Gastroesophageal sphincter (tissue), 4 donors: ENCODE data around the gene CFDP1. TPM values are rescaled to one million over a fixed set of nuclear protein-coding genes. Genes with fewer than 3 reads are reported as not detected.

Experiments
- ATAC-seq: fragments of 150-250 bp; one replicate; pipeline ENCODE4 v1.9.1; 2016; ENCODE audit warnings: mild to moderate bottlenecking, moderate library complexity
- H3K27ac ChIP-seq, 4 donors: fragments of 200-600 bp; sonication (generic) in 3 of 4; 1 replicate in 3 of 4; 2 replicates in 1 of 4; pipeline ENCODE4 v1.5.1; 2016 to 2019
- H3K27me3 ChIP-seq: fragments of 200-600 bp; sonication (generic); one replicate; pipeline ENCODE4 v1.5.1; 2019
- H3K36me3 ChIP-seq, 2 donors: fragments of 200-600 bp; sonication (generic); one replicate each; pipeline ENCODE4 v1.5.1; 2019; ENCODE audit warnings: control low read depth in 1 of 2
- H3K4me1 ChIP-seq, 3 donors: fragments of 200-600 bp; sonication (generic); 1 replicate in 2 of 3; 2 replicates in 1 of 3; pipeline ENCODE4 v1.5.1; 2016 to 2019; ENCODE audit warnings: control low read depth in 2 of 3
- H3K4me3 ChIP-seq, 2 donors: fragments of 200-600 bp; sonication (generic); one replicate each; pipeline ENCODE4 v1.5.1; 2019; ENCODE audit warnings: mild to moderate bottlenecking in 1 of 2, moderate library complexity in 1 of 2
- H3K9me3 ChIP-seq, 3 donors: fragments of 200-600 bp; sonication (generic); one replicate each; pipeline ENCODE4 v1.5.1; 2017 to 2019; ENCODE audit warnings: control low read depth in 2 of 3
- EP300 ChIP-seq: sonication (generic); formaldehyde crosslinking; IDR thresholded peaks from one replicate; pipeline ENCODE4 v1.6.1; 2017; ENCODE audit warnings: antibody characterized with exemption, mild to moderate bottlenecking
- POLR2A ChIP-seq, 2 donors: fragments of 450-650 bp; IDR thresholded peaks; one replicate each; pipeline ENCODE4 v1.6.1; 2017; ENCODE audit warnings: antibody characterized with exemption in 2 of 2, mild to moderate bottlenecking in 2 of 2, moderate library complexity in 1 of 2
- POLR2AphosphoS5 ChIP-seq: sonication (generic); formaldehyde crosslinking; IDR thresholded peaks from one replicate; pipeline ENCODE4 v1.6.1; 2017; ENCODE audit warnings: antibody characterized with exemption
- WGBS, 2 donors: methylation state at CpG; one replicate each; pipeline ENCODE4 v1.1.5; 2018; ENCODE audit warnings: low coverage in 1 of 2; 5-methylcytosine and 5-hydroxymethylcytosine counted together
- total RNA-seq, 4 donors: library from RNA; depleted of rRNA; stranded (reverse); fragments of >200 nt; gene quantifications; one replicate each; pipeline ENCODE4 v1.1.0, GENCODE V29; 2016
- TF ChIP-seq, protein P1 (sequence below), 4 experiments: fragments of 200-600 bp in 2 of 4; fragments of 450-650 bp in 2 of 4; sonication (generic) in 1 of 4; IDR thresholded peaks; one replicate each; pipeline ENCODE4 v1.5.1; 2017 to 2019; ENCODE audit warnings: antibody characterized with exemption in 4 of 4, mild to moderate bottlenecking in 2 of 4, moderate library complexity in 2 of 4

The CFDP1 gene
- total RNA-seq, 4 donors from 2014 or later, result 45.1 to 70.0 (median 50.0) TPM

DNA sequence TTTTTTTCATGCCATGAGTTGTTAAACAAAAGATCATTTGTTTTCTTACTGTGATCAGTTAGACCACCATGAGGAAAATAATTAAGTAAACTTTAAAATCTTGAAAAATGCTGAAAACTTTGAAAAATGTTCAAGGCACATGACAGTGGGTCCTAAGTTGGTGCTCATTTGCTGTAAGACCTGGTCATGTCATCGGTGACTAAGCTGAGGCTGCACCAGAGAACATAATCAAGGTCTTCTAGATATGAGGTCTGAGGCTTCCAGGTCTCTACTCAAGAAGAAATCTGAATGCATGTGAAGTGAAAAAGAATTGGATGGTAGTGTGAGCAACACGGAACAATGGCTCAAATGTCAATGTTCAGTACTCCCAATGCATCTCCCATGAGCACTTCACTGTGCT lies 87.6 kb downstream of the CFDP1 start:
- TF ChIP-seq, protein P1, sequence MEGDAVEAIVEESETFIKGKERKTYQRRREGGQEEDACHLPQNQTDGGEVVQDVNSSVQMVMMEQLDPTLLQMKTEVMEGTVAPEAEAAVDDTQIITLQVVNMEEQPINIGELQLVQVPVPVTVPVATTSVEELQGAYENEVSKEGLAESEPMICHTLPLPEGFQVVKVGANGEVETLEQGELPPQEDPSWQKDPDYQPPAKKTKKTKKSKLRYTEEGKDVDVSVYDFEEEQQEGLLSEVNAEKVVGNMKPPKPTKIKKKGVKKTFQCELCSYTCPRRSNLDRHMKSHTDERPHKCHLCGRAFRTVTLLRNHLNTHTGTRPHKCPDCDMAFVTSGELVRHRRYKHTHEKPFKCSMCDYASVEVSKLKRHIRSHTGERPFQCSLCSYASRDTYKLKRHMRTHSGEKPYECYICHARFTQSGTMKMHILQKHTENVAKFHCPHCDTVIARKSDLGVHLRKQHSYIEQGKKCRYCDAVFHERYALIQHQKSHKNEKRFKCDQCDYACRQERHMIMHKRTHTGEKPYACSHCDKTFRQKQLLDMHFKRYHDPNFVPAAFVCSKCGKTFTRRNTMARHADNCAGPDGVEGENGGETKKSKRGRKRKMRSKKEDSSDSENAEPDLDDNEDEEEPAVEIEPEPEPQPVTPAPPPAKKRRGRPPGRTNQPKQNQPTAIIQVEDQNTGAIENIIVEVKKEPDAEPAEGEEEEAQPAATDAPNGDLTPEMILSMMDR (IDR thresholded peaks at IDR 0.05), result no peak
- TF ChIP-seq POLR2A (IDR thresholded peaks at IDR 0.05) (no peak), POLR2AphosphoS5 (no peak), EP300 (no peak)
- H3K27ac ChIP-seq, result no peak overlapping the region
- H3K4me1 ChIP-seq, result peaks cover 9 to 28% (median 17%) of the 10 kb centered on the region in 3 donors
- H3K4me3 ChIP-seq, result no peak overlapping the region
- 94 to 100% methylated on average over 2 of the region's 2 CpGs for WGBS, 2 donors
- no peaks in the 10 kb centered on the region for H3K36me3 ChIP-seq
- H3K27me3 ChIP-seq, result no peaks in the 10 kb centered on the region
- no peaks in the 10 kb centered on the region for H3K9me3 ChIP-seq
- ATAC-seq, result no peak

DNA sequence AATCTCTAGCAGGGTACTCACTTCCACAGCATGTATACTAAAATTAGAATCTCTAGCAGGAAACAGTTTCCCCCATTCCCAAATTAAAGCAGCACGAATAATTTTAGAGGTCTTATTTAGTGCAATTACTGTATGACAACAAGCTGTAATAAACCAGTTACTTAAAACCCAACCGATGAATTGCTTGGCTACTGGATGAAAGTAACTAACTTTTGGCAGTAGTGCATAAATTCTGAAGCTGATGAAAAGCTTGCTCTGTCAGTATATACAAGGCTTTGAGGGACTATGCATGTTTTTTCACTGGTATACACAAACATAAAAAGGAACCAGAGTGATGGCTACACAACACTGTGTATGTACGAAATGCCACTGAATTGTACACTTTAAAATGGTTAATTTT lies 89.4 kb downstream of the CFDP1 start:
- Histone ChIP-seq H3K27ac (no peak overlapping the region), H3K4me1 (peaks cover 9 to 34% (median 17%) of the 10 kb centered on the region in 3 donors), H3K27me3 (no peaks in the 10 kb centered on the region), H3K9me3 (no peaks in the 10 kb centered on the region), H3K36me3 (no peaks in the 10 kb centered on the region), H3K4me3 (no peak overlapping the region)
- WGBS, 2 donors, result 45 to 53% methylated on average over 3 of the region's 3 CpGs
- no peak for ATAC-seq
- TF ChIP-seq EP300 (no peak), POLR2A (IDR thresholded peaks at IDR 0.05) (no peak)
- TF ChIP-seq, protein P1 (IDR thresholded peaks at IDR 0.05), result no peak

DNA sequence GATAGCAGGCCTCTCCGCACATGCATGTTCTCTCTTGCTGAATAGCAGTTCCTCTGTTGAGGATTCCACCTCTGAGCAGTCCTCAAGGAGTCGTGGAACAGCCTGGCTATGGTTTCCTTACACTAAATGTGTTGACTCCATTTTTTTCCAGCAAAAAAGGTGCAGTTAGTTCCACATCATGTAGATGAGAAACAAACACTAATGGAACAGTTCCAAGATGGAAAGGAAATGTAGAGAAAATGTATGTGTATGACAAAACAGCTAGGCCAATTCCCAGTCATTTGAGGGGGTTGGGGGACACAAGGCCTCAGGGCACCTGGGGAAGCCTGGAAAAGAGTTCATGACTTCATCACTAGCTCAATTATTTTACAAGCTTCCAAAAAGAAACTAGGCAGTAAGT lies 90.0 kb downstream of the CFDP1 start:
- H3K4me3 ChIP-seq, result no peak overlapping the region
- H3K9me3 ChIP-seq, result no peaks in the 10 kb centered on the region
- H3K4me1 ChIP-seq, result peaks cover 9 to 34% (median 17%) of the 10 kb centered on the region in 3 donors
- peak overlapping the region in 2 of 4 donors; percentile 28 to 36 for H3K27ac ChIP-seq
- TF ChIP-seq EP300 (no peak), POLR2A (IDR thresholded peaks at IDR 0.05) (no peak), POLR2AphosphoS5 (no peak)
- TF ChIP-seq, protein P1 (IDR thresholded peaks at IDR 0.05), result no peak
- 95 to 100% methylated on average over 2 of the region's 2 CpGs for WGBS, 2 donors
- no peaks in the 10 kb centered on the region for H3K36me3 ChIP-seq
- H3K27me3 ChIP-seq, result no peaks in the 10 kb centered on the region
- no peak for ATAC-seq

DNA sequence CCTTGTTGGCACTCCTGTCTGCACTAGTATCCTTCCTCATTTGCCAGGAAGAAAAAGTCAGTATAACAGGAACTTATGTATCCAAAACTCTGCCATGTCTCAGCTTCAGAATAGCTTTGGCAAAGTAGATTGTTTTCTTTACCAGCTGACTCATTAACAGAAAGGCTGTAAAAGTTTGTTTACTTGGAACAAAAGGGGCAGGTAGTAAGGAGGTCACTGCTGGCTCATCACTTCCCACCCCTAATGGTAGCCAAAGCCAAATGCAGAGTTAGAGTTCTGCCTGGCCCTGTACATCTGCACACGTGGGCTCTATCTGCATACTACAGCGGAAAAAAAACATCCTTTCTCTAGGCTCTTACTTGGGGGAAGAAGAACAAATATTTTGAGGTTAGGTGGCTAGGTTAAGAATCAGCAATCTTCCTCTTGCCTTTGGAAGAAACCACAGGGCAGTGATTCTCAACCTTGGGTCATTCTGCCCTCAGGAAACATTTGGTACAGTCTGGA lies 90.9 kb downstream of the CFDP1 start:
- Histone ChIP-seq H3K4me3 (no peak overlapping the region), H3K36me3 (no peaks in the 10 kb centered on the region), H3K4me1 (peaks cover 9 to 34% (median 17%) of the 10 kb centered on the region in 3 donors), H3K27ac (peak overlapping the region in 3 of 4 donors; percentile 30 to 50 (median 36)), H3K9me3 (no peaks in the 10 kb centered on the region), H3K27me3 (no peaks in the 10 kb centered on the region)
- TF ChIP-seq POLR2AphosphoS5, result peak; percentile 68
- no peak for TF ChIP-seq POLR2A (IDR thresholded peaks at IDR 0.05)
- peak; percentile 69 for ATAC-seq
- WGBS, 2 donors, result 13 to 46% methylated on average over 2 of the region's 2 CpGs

DNA sequence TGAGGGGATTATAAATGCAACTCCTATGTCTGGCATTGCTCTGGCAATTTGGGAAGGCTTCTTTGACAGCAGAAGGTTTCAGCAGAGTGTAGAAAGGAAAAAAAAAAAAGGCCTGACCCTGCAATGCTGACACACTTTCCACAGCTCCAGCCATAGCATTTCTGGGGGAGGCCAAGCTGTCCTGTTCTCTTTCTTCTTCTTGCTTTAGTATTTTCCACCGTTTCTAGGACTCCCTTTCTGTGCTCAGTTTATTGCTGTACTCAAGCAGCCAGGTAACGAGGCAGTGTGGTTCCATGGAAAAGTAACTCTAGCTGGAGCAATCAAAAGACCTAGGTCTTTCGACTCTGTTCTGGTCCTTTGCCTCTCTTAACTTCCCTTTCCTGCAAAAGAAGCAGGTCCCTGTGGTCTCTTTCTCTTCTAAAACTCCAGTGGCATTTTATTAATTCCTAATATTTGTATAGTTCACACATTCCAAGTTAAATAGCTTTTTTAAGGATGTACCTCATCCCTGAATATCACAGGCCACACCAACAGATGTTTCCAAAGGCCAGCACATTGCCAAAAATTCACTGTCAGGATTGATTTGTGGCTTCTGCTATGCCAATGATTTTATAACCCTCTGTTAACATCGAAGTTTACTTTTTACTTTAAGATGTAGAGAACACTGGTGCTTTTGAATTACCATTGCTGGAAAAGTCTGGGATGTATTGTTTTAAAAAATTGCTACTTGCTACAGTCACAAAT lies 91.6 kb downstream of the CFDP1 start:
- Histone ChIP-seq H3K27me3 (no peaks in the 10 kb centered on the region), H3K27ac (peak overlapping the region in 3 of 4 donors; percentile 30 to 50 (median 36)), H3K36me3 (no peaks in the 10 kb centered on the region), H3K4me3 (no peak overlapping the region), H3K4me1 (peaks cover 9 to 34% (median 17%) of the 10 kb centered on the region in 3 donors), H3K9me3 (no peaks in the 10 kb centered on the region)
- 30 to 49% methylated on average over 4 of the region's 4 CpGs for WGBS, 2 donors
- ATAC-seq, result peak; percentile 34
- TF ChIP-seq POLR2A (IDR thresholded peaks at IDR 0.05) (no peak), POLR2AphosphoS5 (no peak), EP300 (no peak)
